Activated gamma-delta T cell (primary cell): ENCODE results near the gene FEM1A.
"Not testable (repeated sequence)": the region's sequence is repeated elsewhere in the genome, so short reads cannot be mapped to it uniquely, and the experiment has no call there.

Source experiments
- DNase-seq: peaks from one replicate; lab custom pipeline; 2025; lab: John Stamatoyannopoulos, UW
- total RNA-seq, 2 donors: gene quantifications; one replicate each; lab custom pipeline; 2026; lab: John Stamatoyannopoulos, UW

Gene FEM1A
- total RNA-seq = 87.2 to 93.9 reads per million in 2 donors

GRCh38 chr19:4791183-4792018 is at the start of gene FEM1A:
Gene FEM1A (plus strand): TSS chr19:4791734. CDS start chr19:4791855, 121 bp downstream.
- DNase-seq = peak; percentile 93

DNA sequence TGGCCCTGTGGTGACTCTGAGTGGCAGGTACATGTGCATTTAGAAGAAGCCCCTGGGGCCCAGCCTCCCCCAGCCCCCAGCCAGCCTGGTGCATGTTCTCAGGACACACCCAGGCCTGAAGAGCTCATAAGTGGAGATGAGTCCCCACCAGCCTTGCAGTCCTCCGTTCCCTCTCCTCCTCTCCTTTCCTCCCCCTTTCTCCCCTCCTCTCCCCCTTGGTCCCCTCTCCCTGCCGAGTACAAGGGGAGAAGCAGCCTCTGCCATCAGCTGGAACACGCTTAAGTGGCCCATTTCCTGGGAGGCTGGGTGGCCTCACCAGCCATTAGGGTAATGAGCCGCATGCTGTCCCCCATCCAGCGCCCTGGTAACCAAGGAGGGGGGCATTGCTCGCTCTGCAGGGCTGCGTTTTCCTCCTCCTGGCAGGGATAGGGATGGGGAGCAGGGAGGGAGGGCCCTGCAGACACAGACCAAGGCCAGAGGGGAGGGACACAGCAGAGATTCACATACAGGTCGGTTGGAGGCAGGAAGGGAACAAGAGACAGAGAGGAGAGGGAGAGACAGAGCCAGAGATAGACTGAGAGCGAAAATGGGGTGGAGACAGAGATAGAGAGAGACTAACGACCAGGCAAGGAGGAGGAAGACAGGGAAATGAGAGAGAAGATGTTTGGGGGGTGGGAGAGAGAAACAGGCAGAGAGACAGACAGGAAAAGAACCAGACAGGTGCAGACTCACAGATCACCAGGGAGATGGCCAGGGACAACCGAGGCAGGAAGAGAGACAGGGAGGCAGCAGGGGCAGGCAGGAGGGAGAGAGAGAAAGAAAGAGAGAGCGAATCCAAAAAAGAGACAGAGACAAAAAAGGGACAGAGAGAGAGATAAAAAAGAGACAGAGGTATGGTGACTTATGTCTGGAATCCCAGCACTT is 48.5 kb upstream of the FEM1A start:
- DNase-seq = no peak

DNA sequence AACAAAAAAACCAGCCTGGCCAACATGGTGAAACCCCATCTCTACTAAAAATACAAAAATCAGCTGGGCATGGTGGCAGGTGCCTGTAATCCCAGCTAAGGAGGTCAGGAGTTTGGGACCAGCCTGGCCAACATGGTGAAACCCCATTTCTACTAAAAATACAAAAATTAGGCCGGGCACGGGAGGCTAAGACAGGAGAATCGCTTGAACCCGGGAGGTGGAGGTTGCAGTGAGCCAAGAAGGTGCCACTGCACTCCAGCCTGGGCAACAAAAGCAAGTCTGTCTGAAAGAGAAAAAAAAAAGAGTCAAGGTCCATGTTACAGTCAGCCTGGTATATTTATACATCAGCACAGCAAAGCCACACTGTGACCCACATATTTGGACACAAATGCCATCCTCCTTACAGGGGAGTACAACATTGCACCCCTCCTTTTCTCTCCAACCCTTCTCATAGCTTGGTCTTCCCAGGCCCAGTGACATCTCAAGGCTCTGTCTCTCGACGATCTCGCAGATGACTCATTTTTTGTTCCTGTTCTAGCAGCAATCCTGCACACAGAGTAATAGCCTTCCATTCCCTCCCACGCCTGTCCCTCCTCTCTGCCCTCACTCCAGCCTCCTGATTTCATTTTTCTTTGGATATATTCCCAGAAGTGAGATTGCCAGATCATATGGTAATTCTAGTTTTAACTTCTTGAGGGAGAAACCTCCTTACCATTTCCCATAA is 46.9 kb upstream of the FEM1A start:
- no peak for DNase-seq

DNA sequence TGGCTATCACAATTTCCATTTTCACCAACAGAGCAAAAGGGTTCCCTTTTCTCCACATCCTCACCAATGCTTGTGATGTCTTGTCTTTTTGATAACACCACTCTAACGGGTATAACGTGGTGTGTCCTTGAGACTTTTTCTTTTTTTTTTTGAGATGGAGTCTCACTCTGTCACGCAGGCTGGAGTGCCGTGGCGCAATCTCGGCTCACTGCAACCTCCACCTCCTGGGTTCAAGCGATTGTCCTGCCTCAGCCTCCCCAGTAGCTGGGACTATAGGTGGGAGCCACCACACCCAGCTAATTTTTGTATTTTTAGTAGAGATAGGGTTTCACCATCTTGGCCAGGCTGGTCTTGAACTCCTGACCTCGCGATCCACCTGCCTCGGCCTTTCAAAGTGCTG is 46.4 kb upstream of the FEM1A start:
- not testable (repeated sequence) for DNase-seq

DNA sequence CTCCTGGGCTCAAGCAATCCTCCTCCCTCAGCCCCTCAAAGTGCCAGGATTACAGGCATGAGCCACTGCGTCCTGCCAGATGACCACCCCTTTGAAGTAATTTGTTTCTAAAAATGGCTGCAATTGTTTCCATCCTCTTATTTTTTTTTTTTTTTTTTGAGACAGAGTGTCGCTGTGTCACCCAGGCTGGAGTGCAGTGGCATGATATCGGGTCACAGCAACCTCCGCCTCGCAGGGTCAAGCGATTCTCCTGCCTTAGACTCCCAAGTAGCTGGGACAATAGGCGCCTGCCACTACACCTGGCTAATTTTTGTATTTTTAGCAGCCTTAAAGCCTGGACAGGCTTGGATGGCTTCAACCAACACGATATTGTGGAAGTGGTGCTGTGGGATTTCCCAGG is 45.5 kb upstream of the FEM1A start:
- no peak for DNase-seq

- DNase-seq = no peak
These were observed 43.3 kb upstream of the FEM1A start for GRCh38 chr19:4748185-4748584.

GRCh38 chr19:4748589-4748988 is 42.9 kb upstream of the FEM1A start:
- DNase-seq = no peak

DNA sequence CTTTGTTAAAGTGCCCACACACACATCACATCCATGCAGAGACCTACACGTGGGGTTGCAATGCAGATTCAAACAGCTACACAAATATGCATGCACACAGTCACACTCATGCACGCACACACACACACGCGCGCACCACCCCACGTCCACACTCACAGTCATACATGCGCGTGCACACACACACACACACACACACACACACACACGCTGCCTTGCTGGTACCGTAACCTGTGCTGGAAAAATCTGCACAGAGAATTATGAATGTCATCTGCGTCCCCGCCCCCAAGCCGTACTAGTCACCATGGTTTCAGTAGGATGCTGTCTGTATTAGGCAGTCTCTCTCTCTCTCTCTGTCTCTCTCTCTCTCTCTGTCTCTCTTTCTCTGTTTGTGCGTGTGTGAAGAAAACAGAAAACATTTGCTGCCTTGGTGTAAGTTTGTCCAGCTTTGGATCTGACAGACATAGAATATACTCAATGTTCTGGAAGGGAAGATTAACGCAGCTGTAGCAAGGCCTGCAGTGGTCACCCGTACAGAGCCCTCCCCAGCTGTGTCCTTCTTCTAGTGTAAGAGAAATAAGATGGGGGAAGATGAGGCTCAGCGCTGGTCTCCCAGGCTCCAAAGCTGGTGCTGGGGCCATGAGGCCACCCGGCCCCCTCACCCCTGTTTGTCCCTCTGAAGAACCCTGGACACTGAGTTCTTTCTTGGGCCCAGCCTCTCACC is 41.5 kb upstream of the FEM1A start:
- no peak for DNase-seq

- DNase-seq = no peak
These were observed 37.3 kb upstream of the FEM1A start for GRCh38 chr19:4754248-4754647.

DNA sequence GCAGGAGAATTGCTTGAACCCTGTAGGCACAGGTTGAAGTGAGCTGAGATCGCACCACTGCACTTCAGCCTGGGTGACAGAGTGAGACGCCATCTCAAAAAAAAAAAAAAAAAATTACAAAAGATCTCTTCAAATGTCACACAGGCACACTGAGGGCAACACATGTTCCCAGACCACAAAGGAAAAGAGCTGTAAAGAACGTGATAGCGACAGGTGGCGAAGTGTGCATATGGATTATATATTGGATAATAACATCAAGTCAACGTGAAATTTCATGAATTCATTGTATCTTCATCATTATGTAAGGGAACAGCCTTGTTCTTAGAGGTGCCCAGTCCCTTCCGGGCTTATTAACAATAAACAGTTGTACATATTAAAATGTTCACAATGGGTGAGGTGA is 36.1 kb upstream of the FEM1A start:
- no peak for DNase-seq

GRCh38 chr19:4758082-4758481 is 33.5 kb upstream of the FEM1A start:
- DNase-seq = no peak

GRCh38 chr19:4758659-4759058 is 32.9 kb upstream of the FEM1A start:
- no peak for DNase-seq

- peak; percentile 59 for DNase-seq
These were observed 31.9 kb upstream of the FEM1A start for GRCh38 chr19:4759388-4760284.

- DNase-seq = no peak
These were observed 31.3 kb upstream of the FEM1A start for GRCh38 chr19:4760285-4760650.

- DNase-seq = no peak
These were observed 28.5 kb upstream of the FEM1A start for GRCh38 chr19:4763021-4763420.

DNA sequence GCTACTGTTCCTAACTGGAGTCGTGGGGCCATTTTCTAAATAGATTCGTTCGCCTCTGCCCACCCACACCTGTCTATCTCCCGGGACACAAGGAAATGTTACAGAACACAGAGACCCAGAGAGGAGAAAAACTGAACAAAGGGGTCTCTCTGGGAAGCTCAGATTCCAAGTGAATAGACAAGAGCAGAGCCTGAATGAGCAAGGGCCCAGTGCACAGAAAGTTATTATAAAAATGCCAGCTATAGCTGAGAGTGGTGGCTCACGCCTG is 27.2 kb upstream of the FEM1A start:
- no peak for DNase-seq

GRCh38 chr19:4768934-4769777 is 22.4 kb upstream of the FEM1A start:
- DNase-seq = no peak

DNA sequence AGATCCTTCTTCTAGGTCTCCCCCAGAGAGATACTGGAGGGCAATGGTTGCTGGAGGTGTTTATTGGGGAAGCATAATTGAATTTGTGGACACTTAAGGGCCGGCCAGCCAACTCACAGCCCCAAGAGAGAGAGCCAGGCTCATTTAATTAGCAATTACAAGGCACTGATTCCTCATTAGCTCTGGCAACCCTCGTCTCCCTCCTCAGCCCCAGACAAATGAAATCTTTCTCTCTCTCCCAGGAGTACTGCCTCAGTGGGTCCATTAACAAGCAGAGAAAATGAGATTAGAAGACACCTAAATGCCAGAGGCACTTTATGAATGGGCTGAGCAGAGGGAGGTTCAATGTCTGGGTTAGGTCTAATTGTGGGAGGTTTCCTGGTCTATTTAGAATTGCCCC is 19.0 kb upstream of the FEM1A start:
- no peak for DNase-seq

- no peak for DNase-seq
These were observed 18.4 kb upstream of the FEM1A start for GRCh38 chr19:4773047-4773640.
